IPS-NIHi7 (cell line): ENCODE measurements around the gene ZNF280A.
"Not testable (repeated sequence)": the region's sequence is repeated elsewhere in the genome, so short reads cannot be mapped to it uniquely, and the experiment has no call there.

Experiments used
- DNase-seq: peaks from one replicate; pipeline ENCODE4 v3.0.0; 2012; ENCODE audit warnings: mixed read lengths; ENCODE audit errors: extremely low spot score

ZNF280A gene

GRCh38 chr22:22512951-22513350 lies 7.1 kb downstream of the ZNF280A start:
- no peak for DNase-seq

GRCh38 chr22:22510833-22511232 lies 9.2 kb downstream of the ZNF280A start:
- not testable (repeated sequence) for DNase-seq

GRCh38 chr22:22509912-22510311 lies 10.2 kb downstream of the ZNF280A start:
- DNase-seq, result not testable (repeated sequence)

- peak; percentile 94 for DNase-seq
These were observed 11.5 kb downstream of the ZNF280A start, which contains the start of gene ZNF280B for GRCh38 chr22:22508274-22509176. TSS of gene ZNF280B (minus strand) at chr22:22508742. CDS start at chr22:22489398, 19,344 bp downstream.

GRCh38 chr22:22507743-22508273 lies 12.3 kb downstream of the ZNF280A start:
- peak; percentile 24 for DNase-seq

- DNase-seq, result no peak
These were observed 13.3 kb downstream of the ZNF280A start for GRCh38 chr22:22506736-22507135.

- DNase-seq, result no peak
These were observed 21.8 kb downstream of the ZNF280A start for GRCh38 chr22:22498267-22498666.

GRCh38 chr22:22491589-22491988 lies 28.5 kb downstream of the ZNF280A start:
- not testable (repeated sequence) for DNase-seq

- no peak for DNase-seq
These were observed 31.3 kb downstream of the ZNF280A start for GRCh38 chr22:22488736-22489135.

GRCh38 chr22:22487869-22488597 lies 32.0 kb downstream of the ZNF280A start:
- DNase-seq, result no peak

GRCh38 chr22:22487059-22487458 lies 33.0 kb downstream of the ZNF280A start:
- DNase-seq, result no peak

- no peak for DNase-seq
These were observed 33.8 kb downstream of the ZNF280A start for GRCh38 chr22:22486132-22486899.

- no peak for DNase-seq
These were observed 34.5 kb downstream of the ZNF280A start for GRCh38 chr22:22485524-22485923.

GRCh38 chr22:22484023-22484422 lies 36.0 kb downstream of the ZNF280A start:
- DNase-seq, result no peak

GRCh38 chr22:22480940-22481339 lies 39.1 kb downstream of the ZNF280A start:
- no peak for DNase-seq

- DNase-seq, result no peak
These were observed 40.0 kb downstream of the ZNF280A start for GRCh38 chr22:22479999-22480532.

- no peak for DNase-seq
These were observed 41.0 kb downstream of the ZNF280A start for GRCh38 chr22:22479116-22479515.

GRCh38 chr22:22478470-22478869 lies 41.6 kb downstream of the ZNF280A start:
- DNase-seq, result no peak

GRCh38 chr22:22474733-22475132 lies 45.3 kb downstream of the ZNF280A start:
- peak; percentile 26 for DNase-seq

- DNase-seq, result not testable (repeated sequence)
These were observed 49.0 kb downstream of the ZNF280A start for GRCh38 chr22:22471104-22471503.

GRCh38 chr22:22469527-22469926 lies 50.5 kb downstream of the ZNF280A start:
- DNase-seq, result no peak
